GM12892 (cell line): Measurements from ENCODE around the gene SLC5A12.

ENCODE experiments used
- POLR2A ChIP-seq: IDR thresholded peaks from 2 replicates; pipeline ENCODE4 v1.6.1; 2011; ENCODE audit warnings: low read depth, low read length, control low read depth
- TAF1 ChIP-seq: IDR thresholded peaks from 2 replicates; pipeline ENCODE4 v1.6.1; 2011; ENCODE audit warnings: low read depth, mild to moderate bottlenecking, control low read depth, low read length, borderline replicate concordance

GRCh38 chr11:26715133-26715532, 6.7 kb downstream of the SLC5A12 start:
- TF ChIP-seq TAF1 (no peak), POLR2A (no peak)
